DMS53 treated with DMSO at 0.1 percent for 48 hours (cell line): ENCODE data around the gene IGIP.
A peak's percentile ranks its signal among the peaks of the same experiment; 100 is the strongest.

ENCODE experiments used
- DNase-seq: peaks from one replicate; lab custom pipeline; 2025; ENCODE audit not compliant: unreplicated experiment; lab: John Stamatoyannopoulos, UW

The IGIP gene

GRCh38 chr5:140125637-140126036 is at the start of gene IGIP:
TSS of gene IGIP (plus strand) at chr5:140125937. CDS start at chr5:140128477, 2,540 bp downstream.
- no peak for DNase-seq

GRCh38 chr5:140076142-140076541 is 49.6 kb upstream of the IGIP start:
- DNase-seq, result no peak

GRCh38 chr5:140076788-140077187 is 48.9 kb upstream of the IGIP start:
- no peak for DNase-seq

- no peak for DNase-seq
Measured at GRCh38 chr5:140083120-140083519, 42.6 kb upstream of the IGIP start.

- DNase-seq, result no peak
Measured at GRCh38 chr5:140083650-140084049, 42.1 kb upstream of the IGIP start.

GRCh38 chr5:140084541-140084940 is 41.2 kb upstream of the IGIP start:
- no peak for DNase-seq

GRCh38 chr5:140090251-140090650 is 35.5 kb upstream of the IGIP start:
- no peak for DNase-seq

GRCh38 chr5:140093179-140093578 is 32.6 kb upstream of the IGIP start:
- no peak for DNase-seq

- no peak for DNase-seq
Measured at GRCh38 chr5:140093866-140094265, 31.9 kb upstream of the IGIP start.

GRCh38 chr5:140094889-140095288 is 30.8 kb upstream of the IGIP start:
- DNase-seq, result no peak

GRCh38 chr5:140101179-140101578 is 24.6 kb upstream of the IGIP start:
- no peak for DNase-seq

- no peak for DNase-seq
Measured at GRCh38 chr5:140103154-140103553, 22.6 kb upstream of the IGIP start.

- no peak for DNase-seq
Measured at GRCh38 chr5:140104100-140104499, 21.6 kb upstream of the IGIP start.

- DNase-seq, result no peak
Measured at GRCh38 chr5:140106101-140106500, 19.6 kb upstream of the IGIP start.

- no peak for DNase-seq
Measured at GRCh38 chr5:140106805-140107311, 18.9 kb upstream of the IGIP start.

- peak; percentile 85 for DNase-seq
Measured at GRCh38 chr5:140107312-140108092, 18.2 kb upstream of the IGIP start.

- DNase-seq, result peak; percentile 57
Measured at GRCh38 chr5:140108093-140109017, 17.4 kb upstream of the IGIP start.

- no peak for DNase-seq
Measured at GRCh38 chr5:140109018-140109758, 16.5 kb upstream of the IGIP start.

GRCh38 chr5:140109759-140110645 is 15.7 kb upstream of the IGIP start:
- no peak for DNase-seq

GRCh38 chr5:140110646-140110957 is 15.1 kb upstream of the IGIP start:
- no peak for DNase-seq
